ENCODE results near the gene NRM.

The NRM gene

DNA sequence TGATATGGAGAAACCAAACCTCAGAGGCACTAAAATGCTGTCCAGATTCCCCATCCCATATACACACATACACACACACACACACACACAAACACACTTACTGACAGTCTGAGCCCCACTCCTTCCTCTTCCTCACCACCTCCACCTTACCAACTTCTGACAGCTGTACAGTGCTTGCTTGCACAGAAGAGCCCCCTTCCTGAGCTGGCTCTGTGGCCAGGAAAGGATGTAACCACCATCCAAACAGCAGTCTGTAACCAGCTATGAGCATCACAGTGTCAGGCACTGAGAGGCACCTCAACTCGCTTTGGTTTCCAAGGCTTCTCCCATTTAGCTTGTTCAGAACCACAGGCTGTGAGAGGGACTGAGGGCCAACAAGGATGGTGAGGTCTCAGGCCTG, 49.7 kb downstream of the NRM start:
- H3K9me3 Mint-ChIP-seq, result no peaks in the 10 kb centered on the region
- peaks cover 30% of the 10 kb centered on the region for H3K4me1 Mint-ChIP-seq
- H3K27me3 Mint-ChIP-seq, result no peaks in the 10 kb centered on the region
- H3K4me3 Mint-ChIP-seq, result no peak overlapping the region
- H3K27ac Mint-ChIP-seq, result no peak overlapping the region
- peaks cover 1% of the 10 kb centered on the region for H3K36me3 Mint-ChIP-seq

DNA sequence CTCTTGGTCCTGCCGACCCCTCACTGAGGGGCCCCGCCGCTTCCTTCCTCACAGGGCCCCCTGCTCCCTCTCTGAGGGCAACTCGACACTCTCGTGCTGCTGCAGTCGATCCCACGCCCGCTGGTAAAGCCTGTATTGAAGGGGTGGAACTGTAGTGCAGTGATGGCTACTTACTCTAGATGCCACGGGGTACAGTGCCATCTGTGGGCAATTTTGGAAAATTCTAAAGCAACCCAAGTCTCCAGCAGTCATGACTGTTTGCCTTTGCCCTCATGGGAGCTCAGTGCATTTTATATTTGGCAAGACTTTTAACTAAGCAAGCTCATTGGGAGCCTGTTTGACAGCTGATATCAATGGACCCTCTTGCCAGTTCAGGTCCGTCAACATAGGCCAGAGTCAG, 50.3 kb downstream of the NRM start:
- Mint-ChIP-seq H3K27me3 (no peaks in the 10 kb centered on the region), H3K4me1 (peaks cover 24% of the 10 kb centered on the region), H3K4me3 (no peak overlapping the region), H3K27ac (no peak overlapping the region), H3K9me3 (no peaks in the 10 kb centered on the region), H3K36me3 (peaks cover 4% of the 10 kb centered on the region)
